ENCODE measurements around the gene TRIM42. TPM values are rescaled to one million over a fixed set of nuclear protein-coding genes. Genes with fewer than 3 reads are reported as not detected.

The TRIM42 gene
- not detected in 2 replicates for total RNA-seq (2011; cell fraction: chromatin; rRNA removed; ENCODE audit: low replicate concordance)
- not detected in 2 replicates for total RNA-seq (2011; cell fraction: nucleolus; rRNA removed)
- not detected in 2 replicates for total RNA-seq (2011; cell fraction: nucleoplasm; rRNA removed)
- total RNA-seq (2014; rRNA removed) (not detected in 2 replicates), total RNA-seq (2014; rRNA removed; fragmentation: Illumina TruSeq; extraction: Trizol) (not detected in 2 replicates), total RNA-seq (2015; rRNA removed; fragmentation: Illumina TruSeq; extraction: Trizol) (not detected in 2 replicates), total RNA-seq (2021) (not detected in 2 replicates), polyA plus RNA-seq (2011; rRNA removed) (not detected in 2 replicates), polyA plus RNA-seq (2014; fragmentation: Illumina TruSeq; extraction: Trizol) (not detected in 2 replicates), polyA plus RNA-seq (2014; fragmentation: Nextera tagmentation; extraction: Ambion mirVana) (not detected), polyA plus RNA-seq (2014; rRNA removed) (not detected in 2 replicates), polyA minus RNA-seq (2011; rRNA and poly(A)+ RNA removed) (not detected in 2 replicates), Bru-seq, nascent RNA (not detected), BruChase-seq, experiment 1, labeled RNA remaining after a 2-hour chase (not detected), BruChase-seq, experiment 2, labeled RNA remaining after a 6-hour chase (not detected)
- polyA plus RNA-seq (2011; cell fraction: cytosol; rRNA removed): not detected in 2 replicates
- polyA plus RNA-seq (2011; cell fraction: nucleus; rRNA removed): not detected in 2 replicates
- not detected in 2 replicates for polyA plus RNA-seq (2012)
- polyA minus RNA-seq (2011; cell fraction: cytosol; rRNA and poly(A)+ RNA removed): not detected in 2 replicates
- polyA minus RNA-seq (2011; cell fraction: nucleus; rRNA and poly(A)+ RNA removed): not detected in 2 replicates
- long read RNA-seq, experiment 1: 0 reads
- long read RNA-seq, experiment 2: 0 reads
- long read RNA-seq, experiment 3: 0 reads

GRCh38 chr3:140677764-140678163, at the start of gene TRIM42:
Gene TRIM42 (plus strand): TSS chr3:140678064. CDS start chr3:140678230, 166 bp downstream.
- Histone ChIP-seq H3K79me2 (ENCODE audit: control insufficient read depth, insufficient read depth, low read length) (no peaks in the 10 kb centered on the region), H2AFZ (ENCODE audit: low read depth, low read length) (no peak within 1 kb of the TSS), H3K27me3 (ENCODE audit: control insufficient read depth in 2 of 2, insufficient read depth in 2 of 2, low read length in 2 of 2) (peaks cover 1 to 9% of the 10 kb centered on the region in 2 experiments; a peak in 4 of 5 replicates), H3K4me3 (no peak within 1 kb of the TSS), H3K9me1 (ENCODE audit: control insufficient read depth, insufficient read depth, low read length) (no peaks in the 10 kb centered on the region), H4K20me1 (replicated peaks; ENCODE audit: control insufficient read depth, insufficient read depth, low read length) (no peaks in the 10 kb centered on the region), H3K9me3 (replicated peaks; ENCODE audit: control insufficient read depth, insufficient read depth, low read depth, low read length) (no peaks in the 10 kb centered on the region), H3K9ac (ENCODE audit: insufficient read depth in 1 of 2, low read depth in 2 of 2, low read length in 2 of 2) (no peak within 1 kb of the TSS), H3K4me2 (ENCODE audit: insufficient read depth, low read length) (no peak within 1 kb of the TSS), H3K4me1 (replicated peaks in 1 of 2; ENCODE audit: control insufficient read depth in 2 of 2, insufficient read depth in 2 of 2, low read length in 2 of 2) (no peaks in the 10 kb centered on the region), H3K27ac (ENCODE audit: extremely low read depth, low read depth, low read length) (no peak within 1 kb of the TSS), H3K36me3 (ENCODE audit: control insufficient read depth, insufficient read depth, low read length) (no peaks in the 10 kb centered on the region)
- intact Hi-C loops (cut with micrococcal nuclease) (no loop called here), in situ Hi-C loops (cut with MboI) (no loop called here)
- ChIA-PET POLR2A (no interaction called here), CTCF (ENCODE audit: low intra/inter-chr PET ratio) (no interaction called here)
- no peak for FAIRE-seq
- DNase-seq (ENCODE audit: extremely low read depth in 1 of 4, low spot score in 3 of 4): no peak
- no TSS peak for BruUV-seq (replicated peaks)
- 0% methylated on average over 2 of the region's 2 CpGs for WGBS (ENCODE audit: insufficient coverage, low coverage, missing lambda C conversion rate)
- TF ChIP-seq ZNF232 (CRISPR knock-in tag; IDR thresholded peaks at IDR 0.05): no peak
- no peak for TF ChIP-seq AFF4 (CRISPR knock-in tag; IDR thresholded peaks at IDR 0.05)
- TF ChIP-seq NFATC3 (IDR thresholded peaks at IDR 0.05): no peak
- no peak for TF ChIP-seq SNIP1 (IDR thresholded peaks at IDR 0.05; ENCODE audit: low read depth)
- no peak for TF ChIP-seq SP1 (CRISPR knock-in tag; IDR thresholded peaks at IDR 0.05)
- no peak for TF ChIP-seq ZNF146 (CRISPR knock-in tag; IDR thresholded peaks at IDR 0.05; ENCODE audit: unreplicated experiment)
- TF ChIP-seq NR2F6 (CRISPR knock-in tag; IDR thresholded peaks at IDR 0.05): no peak
- no peak for TF ChIP-seq MTA2 (IDR thresholded peaks at IDR 0.05; ENCODE audit: low read depth)
- no peak for ATAC-seq

Data from K562 (cell line).